H1 (cell line): ENCODE results near the gene DSTYK. TPM values are rescaled to one million over a fixed set of nuclear protein-coding genes. Genes with fewer than 3 reads are reported as not detected.

Experiments
- ASH2L ChIP-seq: fragments of 200-600, 300-600 bp; sonication (generic); IDR thresholded peaks from one replicate; pipeline ENCODE4 v1.7.1; 2017; ENCODE audit warnings: low read length
- CHD7 ChIP-seq: fragments of 300-600 bp; sonication (generic); IDR thresholded peaks from 2 replicates; pipeline ENCODE4 v1.7.1; 2012; ENCODE audit warnings: low read length, moderate library complexity, mild to moderate bottlenecking, inconsistent platforms; ENCODE audit not compliant: insufficient replicate concordance
- GTF2F1 ChIP-seq: IDR thresholded peaks from 2 replicates; pipeline ENCODE4 v1.6.1; 2012; ENCODE audit warnings: low read depth, low read length, improper control_type of control experiment, borderline replicate concordance
- KDM1A ChIP-seq: fragments of 200-600, 300-600 bp; sonication (generic); IDR thresholded peaks from 2 replicates; pipeline ENCODE4 v1.7.1; 2016; ENCODE audit warnings: mild to moderate bottlenecking, low read length, borderline replicate concordance
- NANOG ChIP-seq: IDR thresholded peaks from 2 replicates; pipeline ENCODE4 v1.6.1; 2011; ENCODE audit warnings: low read length, low read depth, mild to moderate bottlenecking, inconsistent platforms; ENCODE audit not compliant: insufficient read depth, poor library complexity, severe bottlenecking
- POU5F1 ChIP-seq: IDR thresholded peaks from 2 replicates; pipeline ENCODE4 v1.6.1; 2011; ENCODE audit warnings: low read depth, mild to moderate bottlenecking, low read length, moderate library complexity
- TBP ChIP-seq: IDR thresholded peaks from 2 replicates; pipeline ENCODE4 v1.6.1; 2011; ENCODE audit warnings: low read depth, low read length, improper control_type of control experiment
- polyA plus RNA-seq, 7 experiments: library from polyadenylated mRNA; depleted of rRNA in 3 of 7; stranded (reverse) in 5 of 7; unstranded in 2 of 7; fragments of >200 nt in 5 of 7; fragments of 200-250 nt in 2 of 7; gene quantifications; 1 replicate in 5 of 7; 2 replicates in 1 of 7; 4 replicates in 1 of 7; pipeline versions ENCODE4 v1.2.1 to v1.2.3, GENCODE V29; 2011 to 2013; ENCODE audit warnings: missing spikeins in 2 of 7, mixed read lengths in 2 of 7
- total RNA-seq: library from RNA; stranded (reverse); fragmentation: NEBNext Ultra II Directional; extraction: Animal tissue kit (Norgen Biotek cat#: 25700); gene quantifications from 2 replicates; pipeline ENCODE4 v1.2.1, GENCODE V29; 2021

Gene DSTYK
- total and polyA plus RNA-seq, 2 of the 8 experiments (the other 6 are each of a cell fraction or from before 2014, with no cell fraction given) = 2.7 to 8.5 TPM

- no peak for TF ChIP-seq CHD7
- no peak for TF ChIP-seq ASH2L
- no peak for TF ChIP-seq GTF2F1
- no peak for TF ChIP-seq NANOG
- TF ChIP-seq KDM1A = no peak
- no peak for TF ChIP-seq POU5F1
- no peak for TF ChIP-seq TBP
Observed at GRCh38 chr1:205240118-205240517, 28.6 kb upstream of the DSTYK start (continued).
